Measurements from ENCODE around the gene BIN2. TPM values are rescaled to one million over a fixed set of nuclear protein-coding genes. Genes with fewer than 3 reads are reported as not detected.

BIN2 gene
- total RNA-seq, 1 donor from 2014 or later = 33.2 TPM

- H3K9me3 Mint-ChIP-seq = no peaks in the 10 kb centered on the region
- intact Hi-C loops (cut with micrococcal nuclease) = no loop called here
- no peak overlapping the region for H3K4me3 Mint-ChIP-seq
- no peak for DNase-seq
- no peak overlapping the region for H3K27ac Mint-ChIP-seq
- H3K27me3 Mint-ChIP-seq = peaks cover 5% of the 10 kb centered on the region
- peaks cover 8% of the 10 kb centered on the region for H3K4me1 Mint-ChIP-seq
- H3K36me3 Mint-ChIP-seq (ENCODE audit: low read depth) = no peaks in the 10 kb centered on the region
These were observed 12.0 kb upstream of the BIN2 start for GRCh38 chr12:51335931-51336330.

- Mint-ChIP-seq H3K4me1 (peaks cover 15% of the 10 kb centered on the region), H3K4me3 (no peak overlapping the region), H3K27ac (no peak overlapping the region), H3K27me3 (peaks cover 4% of the 10 kb centered on the region), H3K9me3 (no peaks in the 10 kb centered on the region), H3K36me3 (ENCODE audit: low read depth) (no peaks in the 10 kb centered on the region)
- intact Hi-C loops (cut with micrococcal nuclease) = no loop called here
- no peak for DNase-seq
These were observed 10.8 kb upstream of the BIN2 start for GRCh38 chr12:51334764-51335163.

GRCh38 chr12:51333536-51333935, 9.6 kb upstream of the BIN2 start:
- Mint-ChIP-seq H3K27me3 (no peaks in the 10 kb centered on the region), H3K4me1 (peaks cover 25% of the 10 kb centered on the region), H3K27ac (no peak overlapping the region), H3K36me3 (ENCODE audit: low read depth) (no peaks in the 10 kb centered on the region), H3K4me3 (no peak overlapping the region), H3K9me3 (no peaks in the 10 kb centered on the region)
- no peak for DNase-seq
- intact Hi-C loops (cut with micrococcal nuclease) = no loop called here

GRCh38 chr12:51330186-51330585, 6.2 kb upstream of the BIN2 start:
- Mint-ChIP-seq H3K27ac (peak overlapping the region; percentile 74), H3K27me3 (no peaks in the 10 kb centered on the region), H3K4me3 (peak overlapping the region; percentile 59), H3K4me1 (peaks cover 43% of the 10 kb centered on the region), H3K36me3 (ENCODE audit: low read depth) (no peaks in the 10 kb centered on the region), H3K9me3 (no peaks in the 10 kb centered on the region)
- intact Hi-C loops (cut with micrococcal nuclease) = no loop called here
- no peak for DNase-seq

- intact Hi-C loops (cut with micrococcal nuclease) = loop anchor here (10.0 kb wide), 1 partner anchor 565 kb away; the partner anchor contains the start of gene ATF1
- peaks cover 46% of the 10 kb centered on the region for H3K4me1 Mint-ChIP-seq
- H3K4me3 Mint-ChIP-seq = peak overlapping the region; percentile 59
- no peaks in the 10 kb centered on the region for H3K9me3 Mint-ChIP-seq
- peaks cover 2% of the 10 kb centered on the region for H3K36me3 Mint-ChIP-seq (ENCODE audit: low read depth)
- DNase-seq = no peak
- H3K27ac Mint-ChIP-seq = peak overlapping the region; percentile 74
- no peaks in the 10 kb centered on the region for H3K27me3 Mint-ChIP-seq
These were observed 5.8 kb upstream of the BIN2 start for GRCh38 chr12:51329742-51330141.

GRCh38 chr12:51328587-51328986, 4.6 kb upstream of the BIN2 start:
- peaks cover 49% of the 10 kb centered on the region for H3K4me1 Mint-ChIP-seq
- no peak overlapping the region for H3K4me3 Mint-ChIP-seq
- no peaks in the 10 kb centered on the region for H3K9me3 Mint-ChIP-seq
- no peak for DNase-seq
- intact Hi-C loops (cut with micrococcal nuclease) = loop anchor here (10.0 kb wide), 1 partner anchor 564 kb away; the partner anchor contains the start of gene ATF1
- peaks cover 2% of the 10 kb centered on the region for H3K36me3 Mint-ChIP-seq (ENCODE audit: low read depth)
- no peaks in the 10 kb centered on the region for H3K27me3 Mint-ChIP-seq
- no peak overlapping the region for H3K27ac Mint-ChIP-seq

- no peaks in the 10 kb centered on the region for H3K9me3 Mint-ChIP-seq
- H3K4me3 Mint-ChIP-seq = peak overlapping the region; percentile 74
- peaks cover 12% of the 10 kb centered on the region for H3K36me3 Mint-ChIP-seq (ENCODE audit: low read depth)
- peaks cover 62% of the 10 kb centered on the region for H3K4me1 Mint-ChIP-seq
- peak; percentile 74 for DNase-seq
- intact Hi-C loops (cut with micrococcal nuclease) = loop anchor here (10.0 kb wide), 1 partner anchor 562 kb away; the partner anchor contains the start of gene ATF1
- H3K27ac Mint-ChIP-seq = peak overlapping the region; percentile 89
- no peaks in the 10 kb centered on the region for H3K27me3 Mint-ChIP-seq
These were observed 2.9 kb upstream of the BIN2 start for GRCh38 chr12:51326698-51327439.

GRCh38 chr12:51324953-51325352, 979 bp upstream of the BIN2 start:
- Mint-ChIP-seq H3K36me3 (ENCODE audit: low read depth) (peaks cover 23% of the 10 kb centered on the region), H3K9me3 (no peaks in the 10 kb centered on the region), H3K4me3 (peak overlapping the region; percentile 70), H3K4me1 (peaks cover 71% of the 10 kb centered on the region), H3K27ac (peak overlapping the region; percentile 83), H3K27me3 (no peaks in the 10 kb centered on the region)
- intact Hi-C loops (cut with micrococcal nuclease) = loop anchor here (5.0 to 10.0 kb wide), 5 partner anchors 58 to 560 kb away; partner anchors contain the start of genes ATF1, LETMD1, POU6F1 and SLC11A2
- DNase-seq = no peak

- peak overlapping the region; percentile 94 for H3K27ac Mint-ChIP-seq
- no peaks in the 10 kb centered on the region for H3K9me3 Mint-ChIP-seq
- peak; percentile 86 for DNase-seq
- intact Hi-C loops (cut with micrococcal nuclease) = loop anchor here (2.0 to 10.0 kb wide), 6 partner anchors 17 to 559 kb away; partner anchors contain the start of genes ATF1, LETMD1, POU6F1 and SLC11A2
- H3K27me3 Mint-ChIP-seq = no peaks in the 10 kb centered on the region
- peaks cover 72% of the 10 kb centered on the region for H3K4me1 Mint-ChIP-seq
- H3K36me3 Mint-ChIP-seq (ENCODE audit: low read depth) = peaks cover 25% of the 10 kb centered on the region
- H3K4me3 Mint-ChIP-seq = peak overlapping the region; percentile 94
These were observed 535 bp downstream of the BIN2 start for GRCh38 chr12:51323317-51323960.

GRCh38 chr12:51322452-51322851, 1.5 kb downstream of the BIN2 start:
- intact Hi-C loops (cut with micrococcal nuclease) = loop anchor here (2.0 to 10.0 kb wide), 6 partner anchors 18 to 558 kb away; partner anchors contain the start of genes ATF1, LETMD1, POU6F1 and SLC11A2
- Mint-ChIP-seq H3K36me3 (ENCODE audit: low read depth) (peaks cover 29% of the 10 kb centered on the region), H3K27me3 (no peaks in the 10 kb centered on the region), H3K4me3 (peak overlapping the region; percentile 94), H3K4me1 (peaks cover 72% of the 10 kb centered on the region), H3K9me3 (no peaks in the 10 kb centered on the region), H3K27ac (peak overlapping the region; percentile 94)
- DNase-seq = peak; percentile 69

- intact Hi-C loops (cut with micrococcal nuclease) = loop anchor here (2.0 to 10.0 kb wide), 6 partner anchors 19 to 557 kb away; partner anchors contain the start of genes ATF1, LETMD1, POU6F1 and SLC11A2
- peaks cover 33% of the 10 kb centered on the region for H3K36me3 Mint-ChIP-seq (ENCODE audit: low read depth)
- peaks cover 72% of the 10 kb centered on the region for H3K4me1 Mint-ChIP-seq
- H3K9me3 Mint-ChIP-seq = no peaks in the 10 kb centered on the region
- H3K27me3 Mint-ChIP-seq = no peaks in the 10 kb centered on the region
- H3K27ac Mint-ChIP-seq = peak overlapping the region; percentile 86
- peak overlapping the region; percentile 94 for H3K4me3 Mint-ChIP-seq
- no peak for DNase-seq
These were observed 2.1 kb downstream of the BIN2 start for GRCh38 chr12:51321882-51322281.

GRCh38 chr12:51320695-51321320, 3.2 kb downstream of the BIN2 start:
- H3K27ac Mint-ChIP-seq = peak overlapping the region; percentile 86

GRCh38 chr12:51320311-51320694, 3.7 kb downstream of the BIN2 start:
- Mint-ChIP-seq H3K27ac (peak overlapping the region; percentile 90), H3K9me3 (no peaks in the 10 kb centered on the region), H3K36me3 (ENCODE audit: low read depth) (peaks cover 41% of the 10 kb centered on the region), H3K4me1 (peaks cover 66% of the 10 kb centered on the region), H3K27me3 (no peaks in the 10 kb centered on the region), H3K4me3 (peak overlapping the region; percentile 94)
- intact Hi-C loops (cut with micrococcal nuclease) = loop anchor here (5.0 to 10.0 kb wide), 5 partner anchors 53 to 556 kb away; partner anchors contain the start of genes ATF1, LETMD1, POU6F1 and SLC11A2
- DNase-seq = no peak

More at GRCh38 chr12:51320695-51321320, 3.2 kb downstream of the BIN2 start:
- Mint-ChIP-seq H3K36me3 (ENCODE audit: low read depth) (peaks cover 39% of the 10 kb centered on the region), H3K4me1 (peaks cover 67% of the 10 kb centered on the region), H3K27me3 (no peaks in the 10 kb centered on the region), H3K9me3 (no peaks in the 10 kb centered on the region), H3K4me3 (peak overlapping the region; percentile 94)
- intact Hi-C loops (cut with micrococcal nuclease) = loop anchor here (5.0 to 10.0 kb wide), 5 partner anchors 54 to 556 kb away; partner anchors contain the start of genes ATF1, LETMD1, POU6F1 and SLC11A2
- DNase-seq = peak; percentile 68

Data from activated CD4-positive, alpha-beta T cell treated with anti-CD3 and anti-CD28 coated beads, Interleukin-2, amount 10 ng/mL, durations not matched to agents 24 days and 14 days (primary cell).